ENCODE measurements around the gene PDGFA. TPM values are rescaled to one million over a fixed set of nuclear protein-coding genes. Genes with fewer than 3 reads are reported as not detected.

The PDGFA gene
- total and polyA plus RNA-seq, 4 donors, result 21.8 to 40.6 (median 25.6) TPM

DNA sequence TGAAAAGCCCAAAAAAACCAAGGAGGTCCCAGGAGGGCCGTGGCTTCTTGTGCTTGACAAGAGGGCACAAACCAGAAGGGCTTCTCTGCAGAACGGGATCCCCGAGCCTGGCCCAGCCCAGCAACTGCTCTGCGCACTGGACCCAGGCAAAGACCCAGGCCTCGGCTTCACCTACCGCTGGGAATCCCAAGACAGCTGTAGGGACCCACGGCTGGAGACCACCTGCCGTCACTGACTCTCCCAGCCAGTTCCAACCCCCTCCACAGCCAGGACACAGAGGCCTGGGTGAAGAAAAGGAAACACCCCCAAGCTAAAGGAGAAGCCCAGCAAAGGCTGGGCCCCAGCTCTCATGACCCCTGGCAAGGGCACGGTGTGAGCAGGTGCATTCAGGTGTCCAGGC, 24.3 kb downstream of the PDGFA start:
- no peak overlapping the region for H3K27ac ChIP-seq (ENCODE audit: low read depth in 1 of 2, low read length in 1 of 2)
- H3K36me3 ChIP-seq (ENCODE audit: control insufficient read depth in 4 of 4, insufficient read depth in 4 of 4, low read length in 4 of 4), result peaks cover 0 to 21% (median 7%) of the 10 kb centered on the region in 4 donors
- H3K4me3 ChIP-seq, result no peak overlapping the region
- peaks cover 0 to 10% (median 0%) of the 10 kb centered on the region in 5 donors for H3K4me1 ChIP-seq (ENCODE audit: control insufficient read depth in 5 of 5, insufficient read depth in 5 of 5, low read length in 5 of 5)
- ATAC-seq (ENCODE audit: insufficient read depth, low FRiP score), result no peak
- H3K9ac ChIP-seq (ENCODE audit: insufficient read depth in 1 of 2, low read length in 2 of 2), result no peak overlapping the region
- 86 to 92% methylated on average over 9 of the region's 9 CpGs for WGBS, 2 donors
- no peaks in the 10 kb centered on the region for H3K27me3 ChIP-seq (ENCODE audit: control insufficient read depth in 3 of 3, insufficient read depth in 3 of 3, low read length in 2 of 3)
- DNase-seq, result no peak
- H3K9me3 ChIP-seq (ENCODE audit: control insufficient read depth in 4 of 4, insufficient read depth in 3 of 4, low read length in 3 of 4), result peaks cover 0 to 1% (median 0%) of the 10 kb centered on the region in 4 donors
- TF ChIP-seq, protein P1, sequence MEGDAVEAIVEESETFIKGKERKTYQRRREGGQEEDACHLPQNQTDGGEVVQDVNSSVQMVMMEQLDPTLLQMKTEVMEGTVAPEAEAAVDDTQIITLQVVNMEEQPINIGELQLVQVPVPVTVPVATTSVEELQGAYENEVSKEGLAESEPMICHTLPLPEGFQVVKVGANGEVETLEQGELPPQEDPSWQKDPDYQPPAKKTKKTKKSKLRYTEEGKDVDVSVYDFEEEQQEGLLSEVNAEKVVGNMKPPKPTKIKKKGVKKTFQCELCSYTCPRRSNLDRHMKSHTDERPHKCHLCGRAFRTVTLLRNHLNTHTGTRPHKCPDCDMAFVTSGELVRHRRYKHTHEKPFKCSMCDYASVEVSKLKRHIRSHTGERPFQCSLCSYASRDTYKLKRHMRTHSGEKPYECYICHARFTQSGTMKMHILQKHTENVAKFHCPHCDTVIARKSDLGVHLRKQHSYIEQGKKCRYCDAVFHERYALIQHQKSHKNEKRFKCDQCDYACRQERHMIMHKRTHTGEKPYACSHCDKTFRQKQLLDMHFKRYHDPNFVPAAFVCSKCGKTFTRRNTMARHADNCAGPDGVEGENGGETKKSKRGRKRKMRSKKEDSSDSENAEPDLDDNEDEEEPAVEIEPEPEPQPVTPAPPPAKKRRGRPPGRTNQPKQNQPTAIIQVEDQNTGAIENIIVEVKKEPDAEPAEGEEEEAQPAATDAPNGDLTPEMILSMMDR (IDR thresholded peaks at IDR 0.05; ENCODE audit: control extremely low read depth, extremely low read depth), result no peak

DNA sequence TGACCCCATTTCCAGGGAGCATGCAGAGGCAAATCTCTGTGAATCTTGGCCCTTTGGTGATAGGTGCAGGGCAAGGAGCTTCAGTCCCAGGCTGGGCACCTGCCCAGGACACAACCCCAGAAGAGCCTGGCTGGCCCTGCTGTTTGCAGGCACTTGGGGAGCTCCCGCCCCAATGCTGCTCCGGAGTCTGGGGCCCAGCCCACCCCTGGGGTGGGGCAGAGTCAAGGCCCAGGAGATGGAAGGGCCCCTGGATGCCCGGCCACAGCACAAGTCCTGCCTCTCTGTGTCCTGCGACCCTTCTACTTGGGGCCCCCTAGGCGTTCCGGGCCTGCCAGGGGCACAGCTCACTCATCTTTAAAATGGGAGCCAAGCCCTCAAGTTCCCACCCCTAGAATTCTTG, 24.7 kb downstream of the PDGFA start:
- DNase-seq, result no peak
- H3K9me3 ChIP-seq (ENCODE audit: control insufficient read depth in 4 of 4, insufficient read depth in 3 of 4, low read length in 3 of 4), result peaks cover 0 to 1% (median 0%) of the 10 kb centered on the region in 4 donors
- TF ChIP-seq, protein P1 (IDR thresholded peaks at IDR 0.05; ENCODE audit: control extremely low read depth, extremely low read depth), result no peak
- H3K27ac ChIP-seq (ENCODE audit: low read depth in 1 of 2, low read length in 1 of 2), result no peak overlapping the region
- H3K4me3 ChIP-seq, result no peak overlapping the region
- ATAC-seq (ENCODE audit: insufficient read depth, low FRiP score), result no peak
- H3K4me1 ChIP-seq (ENCODE audit: control insufficient read depth in 5 of 5, insufficient read depth in 5 of 5, low read length in 5 of 5), result peaks cover 0 to 10% (median 0%) of the 10 kb centered on the region in 5 donors
- no peak overlapping the region for H3K9ac ChIP-seq (ENCODE audit: insufficient read depth in 1 of 2, low read length in 2 of 2)
- peaks cover 0 to 18% (median 7%) of the 10 kb centered on the region in 4 donors for H3K36me3 ChIP-seq (ENCODE audit: control insufficient read depth in 4 of 4, insufficient read depth in 4 of 4, low read length in 4 of 4)
- WGBS, 2 donors, result 77 to 79% methylated on average over 6 of the region's 6 CpGs
- no peaks in the 10 kb centered on the region for H3K27me3 ChIP-seq (ENCODE audit: control insufficient read depth in 3 of 3, insufficient read depth in 3 of 3, low read length in 2 of 3)

DNA sequence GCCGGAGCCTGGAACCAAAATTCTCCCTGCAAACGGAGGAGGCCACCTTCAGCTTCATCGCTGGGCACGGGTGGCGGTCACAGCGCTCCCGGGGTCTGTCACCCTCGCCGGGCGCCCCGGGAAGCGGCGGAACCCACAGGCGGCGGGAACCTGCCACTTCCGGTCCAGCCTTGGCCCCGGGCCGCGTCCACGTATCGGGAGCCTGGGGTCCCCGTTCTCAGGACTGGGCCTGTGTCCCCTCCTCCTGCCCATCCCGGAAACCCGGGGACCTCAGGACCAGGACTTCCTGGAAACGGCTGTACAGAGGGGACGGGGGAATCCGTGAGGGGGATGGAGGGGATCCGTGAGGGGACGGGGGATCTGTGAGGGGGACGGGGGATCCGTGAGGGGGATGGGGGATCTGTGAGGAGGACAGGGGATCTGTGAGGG, 25.4 kb downstream of the PDGFA start:
- Histone ChIP-seq H3K27me3 (ENCODE audit: control insufficient read depth in 3 of 3, insufficient read depth in 3 of 3, low read length in 2 of 3) (no peaks in the 10 kb centered on the region), H3K36me3 (ENCODE audit: control insufficient read depth in 4 of 4, insufficient read depth in 4 of 4, low read length in 4 of 4) (peaks cover 0 to 14% (median 6%) of the 10 kb centered on the region in 4 donors), H3K9me3 (ENCODE audit: control insufficient read depth in 4 of 4, insufficient read depth in 3 of 4, low read length in 3 of 4) (peaks cover 0 to 1% (median 0%) of the 10 kb centered on the region in 4 donors), H3K9ac (ENCODE audit: insufficient read depth in 1 of 2, low read length in 2 of 2) (no peak overlapping the region), H3K27ac (ENCODE audit: low read depth in 1 of 2, low read length in 1 of 2) (no peak overlapping the region), H3K4me3 (no peak overlapping the region), H3K4me1 (ENCODE audit: control insufficient read depth in 5 of 5, insufficient read depth in 5 of 5, low read length in 5 of 5) (peaks cover 0 to 10% (median 0%) of the 10 kb centered on the region in 5 donors)
- ATAC-seq (ENCODE audit: insufficient read depth, low FRiP score), result no peak
- TF ChIP-seq, protein P1 (IDR thresholded peaks at IDR 0.05; ENCODE audit: control extremely low read depth, extremely low read depth), result no peak
- no peak for DNase-seq
- WGBS, 2 donors, result 82 to 84% methylated on average over 27 to 31 of the region's 31 CpGs
